H1 (cell line): Measurements from ENCODE around the gene CCDC88C. TPM values are rescaled to one million over a fixed set of nuclear protein-coding genes. Genes with fewer than 3 reads are reported as not detected.

Experiments
- CTCF ChIA-PET: fragments of 300-600 bp; sonication (Branson Sonifier 250); formaldehyde crosslinking; loops from one replicate; lab custom pipeline; 2021; ENCODE audit not compliant: partially characterized antibody; lab: Charles Lee
- POLR2A ChIA-PET: fragments of 300-600 bp; sonication (Branson Sonifier 250); formaldehyde crosslinking; loops from one replicate; lab custom pipeline; 2021; ENCODE audit warnings: inconsistent platforms; ENCODE audit not compliant: partially characterized antibody; lab: Charles Lee
- DNase-seq, 2 experiments: peaks; one replicate each; pipeline versions ENCODE4 v3.0.0 to v3.0.0-alpha.2; 2010 to 2022; ENCODE audit warnings: low spot score in 2 of 2, low read depth in 1 of 2, mixed read lengths in 1 of 2
- FAIRE-seq: peaks from 2 replicates; lab custom pipeline; 2011; peaks lifted over from hg19 to GRCh38; lab: Jason Lieb, UNC
- H2AFZ ChIP-seq: 2 replicates; pipeline ENCODE4 v1.8.1; 2012; ENCODE audit warnings: low read length, inconsistent platforms
- H2AK5ac ChIP-seq: 2 replicates; pipeline ENCODE4 v1.6.1; 2013; ENCODE audit warnings: low read depth, low read length
- H2BK120ac ChIP-seq: replicated peaks from 2 replicates; pipeline ENCODE3; 2013; ENCODE audit warnings: low read depth, low read length, inconsistent platforms
- H2BK12ac ChIP-seq: 2 replicates; pipeline ENCODE4 v1.6.1; 2013; ENCODE audit warnings: low read depth, low read length
- H2BK15ac ChIP-seq: 2 replicates; pipeline ENCODE4 v1.6.1; 2013; ENCODE audit warnings: low read length
- H2BK20ac ChIP-seq: 2 replicates; pipeline ENCODE4 v1.6.1; 2013; ENCODE audit warnings: low read length
- H2BK5ac ChIP-seq: 2 replicates; pipeline ENCODE4 v1.6.1; 2013; ENCODE audit warnings: low read depth, low read length
- H3K14ac ChIP-seq: 2 replicates; pipeline ENCODE4 v1.6.1; 2013; ENCODE audit warnings: inconsistent platforms; ENCODE audit not compliant: insufficient read length
- H3K18ac ChIP-seq: 2 replicates; pipeline ENCODE4 v1.6.1; 2013; ENCODE audit warnings: low read length; ENCODE audit errors: extremely low read depth
- H3K23ac ChIP-seq: 2 replicates; pipeline ENCODE4 v1.6.1; 2013; ENCODE audit warnings: inconsistent platforms; ENCODE audit not compliant: insufficient read length
- H3K23me2 ChIP-seq: 2 replicates; pipeline ENCODE4 v1.6.1; 2013; ENCODE audit warnings: low read depth, low read length
- H3K27ac ChIP-seq: 2 replicates; pipeline ENCODE4 v1.6.1; 2011; ENCODE audit warnings: low read depth, low read length, inconsistent platforms
- H3K27me3 ChIP-seq, 4 experiments: replicated peaks in 1 of 4; 1 replicate in 1 of 4; 2 replicates in 3 of 4; pipeline versions ENCODE4 v1.6.1 to v1.8.1; 2011 to 2013; ENCODE audit warnings: low read length in 3 of 4, mild to moderate bottlenecking in 3 of 4, inconsistent platforms in 2 of 4, mixed read lengths in 2 of 4, moderate library complexity in 1 of 4; ENCODE audit not compliant: control insufficient read depth in 3 of 4, insufficient read depth in 3 of 4; ENCODE audit errors: extremely low read depth in 1 of 4
- H3K36me3 ChIP-seq, 4 experiments: 2 replicates each; pipeline versions ENCODE4 v1.6.1 to v1.8.1; 2011 to 2013; ENCODE audit warnings: mild to moderate bottlenecking in 4 of 4, low read length in 3 of 4, moderate library complexity in 2 of 4, control low read depth in 1 of 4, inconsistent platforms in 1 of 4; ENCODE audit not compliant: insufficient read depth in 4 of 4, control insufficient read depth in 2 of 4
- H3K4ac ChIP-seq: replicated peaks from 2 replicates; pipeline ENCODE3; 2013; ENCODE audit warnings: low read length, low read depth, mixed read lengths, inconsistent platforms; ENCODE audit not compliant: insufficient read length
- H3K4me1 ChIP-seq, 4 experiments: replicated peaks in 1 of 4; 1 replicate in 1 of 4; 2 replicates in 3 of 4; pipeline versions ENCODE4 v1.6.1 to v1.8.1; 2011 to 2013; ENCODE audit warnings: low read length in 3 of 4, inconsistent platforms in 2 of 4, mixed read lengths in 1 of 4; ENCODE audit not compliant: insufficient read depth in 4 of 4, control insufficient read depth in 3 of 4
- H3K4me2 ChIP-seq, 2 experiments: 2 replicates each; pipeline versions ENCODE4 v1.6.1 to v1.8.1; 2011 to 2013; ENCODE audit warnings: low read depth in 2 of 2, low read length in 2 of 2, control low read depth in 1 of 2, inconsistent platforms in 1 of 2, mild to moderate bottlenecking in 1 of 2; ENCODE audit not compliant: insufficient read depth in 1 of 2
- H3K4me3 ChIP-seq, 4 experiments: fragments of 200-600, 300-600 bp in 1 of 4; sonication (generic), shearing (Covaris generic), sonication (Bioruptor Twin) in 1 of 4; 2 replicates each; pipeline versions ENCODE4 v1.5.1 to v1.8.1; 2011 to 2016; ENCODE audit warnings: low read length in 4 of 4, low read depth in 3 of 4, control low read depth in 2 of 4, inconsistent platforms in 2 of 4, mild to moderate bottlenecking in 2 of 4, mixed read lengths in 1 of 4, moderate library complexity in 1 of 4; ENCODE audit not compliant: insufficient read depth in 2 of 4; ENCODE audit errors: extremely low read depth in 1 of 4
- H3K56ac ChIP-seq: replicated peaks from 2 replicates; pipeline ENCODE3; 2013; ENCODE audit warnings: low read depth, mild to moderate bottlenecking, mixed read lengths, low read length, inconsistent platforms; ENCODE audit not compliant: insufficient read length
- H3K79me1 ChIP-seq: 2 replicates; pipeline ENCODE4 v1.6.1; 2013; ENCODE audit warnings: low read depth, low read length, control low read depth
- H3K79me2 ChIP-seq, 2 experiments: 2 replicates each; pipeline versions ENCODE4 v1.6.1 to v1.8.1; 2012 to 2013; ENCODE audit warnings: low read length in 2 of 2, mild to moderate bottlenecking in 2 of 2, inconsistent platforms in 1 of 2; ENCODE audit not compliant: insufficient read depth in 2 of 2, control insufficient read depth in 1 of 2
- H3K9ac ChIP-seq, 4 experiments: replicated peaks in 1 of 4; 1 replicate in 1 of 4; 2 replicates in 3 of 4; pipeline versions ENCODE4 v1.6.1 to v1.8.1; 2011 to 2013; ENCODE audit warnings: low read depth in 3 of 4, low read length in 3 of 4, control low read depth in 2 of 4, mild to moderate bottlenecking in 2 of 4, moderate library complexity in 2 of 4, inconsistent platforms in 1 of 4; ENCODE audit errors: extremely low read depth in 1 of 4
- H3K9me3 ChIP-seq, 2 experiments: 2 replicates each; pipeline versions ENCODE4 v1.6.1 to v1.8.1; 2012 to 2013; ENCODE audit warnings: mild to moderate bottlenecking in 2 of 2, moderate library complexity in 2 of 2, control low read depth in 1 of 2, inconsistent platforms in 1 of 2, low read depth in 1 of 2, low read length in 1 of 2, mixed read lengths in 1 of 2; ENCODE audit not compliant: insufficient read depth in 2 of 2
- H4K20me1 ChIP-seq, 2 experiments: replicated peaks in 1 of 2; 2 replicates each; pipeline versions ENCODE3 to v1.8.1; 2011 to 2013; ENCODE audit warnings: inconsistent platforms in 2 of 2, low read length in 2 of 2, mild to moderate bottlenecking in 1 of 2; ENCODE audit not compliant: insufficient read depth in 2 of 2, control insufficient read depth in 1 of 2
- H4K5ac ChIP-seq: 2 replicates; pipeline ENCODE4 v1.6.1; 2013; ENCODE audit warnings: low read length, low read depth, mixed read lengths, inconsistent platforms; ENCODE audit not compliant: insufficient read length
- H4K8ac ChIP-seq: 2 replicates; pipeline ENCODE4 v1.8.0; 2013; ENCODE audit warnings: mild to moderate bottlenecking, moderate library complexity, low read length, inconsistent platforms; ENCODE audit not compliant: insufficient read depth; ENCODE audit errors: extremely low read depth
- H4K91ac ChIP-seq: replicated peaks from 2 replicates; pipeline ENCODE3; 2013; ENCODE audit warnings: low read length, mixed read lengths, inconsistent platforms; ENCODE audit not compliant: insufficient read length
- NANOG ChIP-seq: IDR thresholded peaks from 2 replicates; pipeline ENCODE4 v1.6.1; 2011; ENCODE audit warnings: low read length, low read depth, mild to moderate bottlenecking, inconsistent platforms; ENCODE audit not compliant: insufficient read depth, poor library complexity, severe bottlenecking
- SIN3A ChIP-seq, 2 experiments: IDR thresholded peaks in 1 of 2; conservative IDR thresholded peaks in 1 of 2; 2 replicates each; pipeline ENCODE4 v1.6.1; 2011 to 2012; ENCODE audit warnings: low read length in 2 of 2, improper control_type of control experiment in 1 of 2, low read depth in 1 of 2, mild to moderate bottlenecking in 1 of 2
- TBP ChIP-seq: IDR thresholded peaks from 2 replicates; pipeline ENCODE4 v1.6.1; 2011; ENCODE audit warnings: low read depth, low read length, improper control_type of control experiment
- TCF12 ChIP-seq: IDR thresholded peaks from 2 replicates; pipeline ENCODE4 v1.6.1; 2011; ENCODE audit warnings: low read depth, mild to moderate bottlenecking, low read length
- ZNF274 ChIP-seq: IDR thresholded peaks from 2 replicates; pipeline ENCODE4 v1.7.0; 2012; ENCODE audit warnings: low read length, borderline replicate concordance; ENCODE audit errors: extremely low read depth
- WGBS, 2 experiments: shearing (Covaris generic) in 1 of 2; methylation state at CpG; one replicate each; pipeline versions ENCODE4 v1.1.6 to v1.1.7; 2013 to 2015; ENCODE audit warnings: low lambda C conversion rate in 2 of 2, mixed read lengths in 2 of 2, inconsistent platforms in 1 of 2, low coverage in 1 of 2, missing lambda C conversion rate in 1 of 2; ENCODE audit not compliant: insufficient replicate concordance in 2 of 2, insufficient coverage in 1 of 2, insufficient read length in 1 of 2; ENCODE audit errors: extremely low coverage in 1 of 2, missing lambda C conversion rate in 1 of 2; 5-methylcytosine and 5-hydroxymethylcytosine counted together
- polyA plus RNA-seq, 7 experiments: library from polyadenylated mRNA; depleted of rRNA in 3 of 7; stranded (reverse) in 5 of 7; unstranded in 2 of 7; fragments of >200 nt in 5 of 7; fragments of 200-250 nt in 2 of 7; gene quantifications; 1 replicate in 5 of 7; 2 replicates in 1 of 7; 4 replicates in 1 of 7; pipeline versions ENCODE4 v1.2.1 to v1.2.3, GENCODE V29; 2011 to 2013; ENCODE audit warnings: missing spikeins in 2 of 7, mixed read lengths in 2 of 7
- total RNA-seq: library from RNA; stranded (reverse); fragmentation: NEBNext Ultra II Directional; extraction: Animal tissue kit (Norgen Biotek cat#: 25700); gene quantifications from 2 replicates; pipeline ENCODE4 v1.2.1, GENCODE V29; 2021

Gene CCDC88C
- total and polyA plus RNA-seq, 2 of the 8 experiments (the other 6 are each of a cell fraction or from before 2014, with no cell fraction given): 10.3 to 57.7 TPM

DNA sequence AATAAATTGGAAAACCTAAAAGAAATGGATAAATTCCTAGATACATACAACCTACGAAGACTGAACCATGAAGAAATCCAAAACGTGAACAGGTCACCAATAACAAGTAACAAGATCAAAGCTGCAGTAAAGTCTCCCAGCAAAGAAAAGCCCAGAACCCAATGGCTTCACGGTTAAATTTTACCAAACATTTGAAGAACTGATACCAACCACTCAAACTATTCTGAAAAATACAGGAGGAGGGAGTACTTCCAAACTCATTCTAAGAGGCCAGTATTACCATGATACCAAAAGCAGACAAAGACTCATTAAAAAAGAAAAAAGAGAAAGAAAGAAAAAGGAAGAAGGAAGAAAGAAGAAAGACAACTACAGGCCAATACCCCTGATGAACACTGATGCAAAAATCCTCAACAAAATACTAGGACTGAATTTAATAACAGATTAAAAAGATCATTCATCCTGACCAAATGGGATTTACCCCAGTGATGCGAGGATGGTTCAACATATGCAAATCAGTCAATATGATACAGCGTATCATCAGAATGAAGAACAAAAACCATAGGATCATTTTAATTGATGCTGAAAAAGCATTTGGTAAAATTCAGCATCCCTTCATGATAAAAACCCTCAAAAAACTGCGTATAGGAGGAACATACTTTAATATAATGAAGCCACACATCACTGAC, 26.9 kb upstream of the CCDC88C start:
- TF ChIP-seq TBP (no peak), TCF12 (no peak), ZNF274 (no peak), SIN3A (conservative IDR thresholded peaks at IDR 0.05 in 1 of 2, IDR thresholded peaks at IDR 0.05 in 1 of 2; ENCODE audit: low read depth in 1 of 2, low read length in 2 of 2) (no peak), NANOG (no peak)
- FAIRE-seq (no peak), DNase-seq (no peak)
- no peak overlapping the region for H4K8ac ChIP-seq
- no peak overlapping the region for H2BK20ac ChIP-seq
- no peak overlapping the region for H4K5ac ChIP-seq
- H3K27ac ChIP-seq: no peak overlapping the region
- peaks cover 4 to 8% of the 10 kb centered on the region in 2 experiments for H3K9me3 ChIP-seq
- H2AFZ ChIP-seq: no peak overlapping the region
- H2AK5ac ChIP-seq: no peak overlapping the region
- H3K4ac ChIP-seq: no peak overlapping the region
- no peaks in the 10 kb centered on the region for H3K27me3 ChIP-seq
- no peak overlapping the region for H2BK5ac ChIP-seq
- H3K79me1 ChIP-seq: no peaks in the 10 kb centered on the region
- no peak overlapping the region for H3K56ac ChIP-seq
- POLR2A ChIA-PET: no interaction called here
- H3K36me3 ChIP-seq: no peaks in the 10 kb centered on the region
- H2BK120ac ChIP-seq: no peak overlapping the region
- H3K4me3 ChIP-seq: no peak overlapping the region
- H3K23ac ChIP-seq: no peak overlapping the region
- WGBS, 2 experiments: 87% methylated on average over 6 of the region's 6 CpGs; no CpG with 5 or more reads in 1 of the 2 experiments
- no peak overlapping the region for H4K91ac ChIP-seq
- no peaks in the 10 kb centered on the region for H4K20me1 ChIP-seq
- no peak overlapping the region for H2BK15ac ChIP-seq
- CTCF ChIA-PET: interaction anchor here (1.1 to 1.6 kb wide), 4 partner anchors 17 to 111 kb away, joined by 3 to 5 read pairs (median 3); no protein-coding TSS in a partner anchor
- H3K4me2 ChIP-seq: no peak overlapping the region
- no peaks in the 10 kb centered on the region for H3K4me1 ChIP-seq
- H3K23me2 ChIP-seq: no peaks in the 10 kb centered on the region
- H3K9ac ChIP-seq: no peak overlapping the region
- H3K14ac ChIP-seq: no peak overlapping the region
- no peak overlapping the region for H2BK12ac ChIP-seq
- H3K18ac ChIP-seq: no peak overlapping the region
- no peaks in the 10 kb centered on the region for H3K79me2 ChIP-seq
